SU-DHL-6 (cell line): Measurements from ENCODE around the gene RHOXF1.

ENCODE experiments used
- EZH2phosphoT487 ChIP-seq: fragments of 200-600 bp; sonication (generic), shearing (Covaris generic); conservative IDR thresholded peaks from 2 replicates; pipeline ENCODE4 v1.6.1; 2018; ENCODE audit warnings: mild to moderate bottlenecking, antibody characterized with exemption, low read length, moderate library complexity, mixed read lengths
- TF ChIP-seq, protein P1 (sequence below): fragments of 200-600 bp; sonication (generic); IDR thresholded peaks from one replicate; pipeline ENCODE4 v1.5.1; 2017; ENCODE audit warnings: antibody characterized with exemption, mild to moderate bottlenecking, low read length, moderate library complexity; ENCODE audit not compliant: insufficient read depth, poor library complexity, severe bottlenecking

DNA sequence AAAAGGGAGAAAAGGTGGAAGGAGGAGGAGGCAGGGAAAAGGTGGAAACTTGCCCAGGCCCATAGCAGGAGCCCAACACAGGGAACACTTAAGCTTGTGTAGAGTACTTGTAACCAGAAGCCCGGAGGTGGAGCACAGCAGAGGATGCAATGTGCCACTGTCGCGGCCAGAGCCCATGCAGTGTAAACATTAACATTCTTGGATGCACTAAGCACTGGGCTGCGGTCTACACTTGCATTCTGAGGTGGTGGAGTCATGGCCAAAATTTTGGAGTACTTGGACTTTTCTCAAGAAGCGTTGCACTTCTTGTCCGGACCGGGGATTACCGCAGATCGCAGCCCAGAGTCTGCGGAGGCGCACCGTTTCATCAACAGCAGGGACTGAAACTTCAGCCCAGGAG lies 4.5 kb upstream of the RHOXF1 start:
- TF ChIP-seq, protein P1, sequence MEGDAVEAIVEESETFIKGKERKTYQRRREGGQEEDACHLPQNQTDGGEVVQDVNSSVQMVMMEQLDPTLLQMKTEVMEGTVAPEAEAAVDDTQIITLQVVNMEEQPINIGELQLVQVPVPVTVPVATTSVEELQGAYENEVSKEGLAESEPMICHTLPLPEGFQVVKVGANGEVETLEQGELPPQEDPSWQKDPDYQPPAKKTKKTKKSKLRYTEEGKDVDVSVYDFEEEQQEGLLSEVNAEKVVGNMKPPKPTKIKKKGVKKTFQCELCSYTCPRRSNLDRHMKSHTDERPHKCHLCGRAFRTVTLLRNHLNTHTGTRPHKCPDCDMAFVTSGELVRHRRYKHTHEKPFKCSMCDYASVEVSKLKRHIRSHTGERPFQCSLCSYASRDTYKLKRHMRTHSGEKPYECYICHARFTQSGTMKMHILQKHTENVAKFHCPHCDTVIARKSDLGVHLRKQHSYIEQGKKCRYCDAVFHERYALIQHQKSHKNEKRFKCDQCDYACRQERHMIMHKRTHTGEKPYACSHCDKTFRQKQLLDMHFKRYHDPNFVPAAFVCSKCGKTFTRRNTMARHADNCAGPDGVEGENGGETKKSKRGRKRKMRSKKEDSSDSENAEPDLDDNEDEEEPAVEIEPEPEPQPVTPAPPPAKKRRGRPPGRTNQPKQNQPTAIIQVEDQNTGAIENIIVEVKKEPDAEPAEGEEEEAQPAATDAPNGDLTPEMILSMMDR, result no peak
- TF ChIP-seq EZH2phosphoT487, result no peak
